ENCODE results near the gene JAKMIP1.
"Not testable (repeated sequence)": the region's sequence is repeated elsewhere in the genome, so short reads cannot be mapped to it uniquely, and the experiment has no call there.

The JAKMIP1 gene

GRCh38 chr4:6141021-6141420, 59.3 kb downstream of the JAKMIP1 start:
- DNase-seq, result not testable (repeated sequence)

- DNase-seq, result no peak
Observed at GRCh38 chr4:6137747-6138135, 62.6 kb downstream of the JAKMIP1 start.

GRCh38 chr4:6137027-6137746, 63.2 kb downstream of the JAKMIP1 start:
- no peak for DNase-seq

GRCh38 chr4:6134612-6135220, 65.6 kb downstream of the JAKMIP1 start:
- no peak for DNase-seq

GRCh38 chr4:6132716-6133115, 67.6 kb downstream of the JAKMIP1 start:
- DNase-seq, result no peak

GRCh38 chr4:6128221-6128850, 72.0 kb downstream of the JAKMIP1 start:
- DNase-seq, result no peak

GRCh38 chr4:6126971-6127745, 73.2 kb downstream of the JAKMIP1 start:
- no peak for DNase-seq

GRCh38 chr4:6125103-6125651, 75.2 kb downstream of the JAKMIP1 start:
- DNase-seq, result no peak

- no peak for DNase-seq
Observed at GRCh38 chr4:6124386-6125102, 75.8 kb downstream of the JAKMIP1 start.

- DNase-seq, result no peak
Observed at GRCh38 chr4:6123976-6124375, 76.4 kb downstream of the JAKMIP1 start.

GRCh38 chr4:6123541-6123940, 76.8 kb downstream of the JAKMIP1 start:
- DNase-seq, result no peak

- DNase-seq, result no peak
Observed at GRCh38 chr4:6123116-6123515, 77.2 kb downstream of the JAKMIP1 start.

GRCh38 chr4:6122496-6122895, 77.9 kb downstream of the JAKMIP1 start:
- DNase-seq, result no peak

- no peak for DNase-seq
Observed at GRCh38 chr4:6121941-6122340, 78.4 kb downstream of the JAKMIP1 start.

GRCh38 chr4:6121276-6121850, 79.0 kb downstream of the JAKMIP1 start:
- DNase-seq, result no peak

GRCh38 chr4:6120361-6120760, 80.0 kb downstream of the JAKMIP1 start:
- no peak for DNase-seq

- no peak for DNase-seq
Observed at GRCh38 chr4:6119507-6120020, 80.8 kb downstream of the JAKMIP1 start.

- no peak for DNase-seq
Observed at GRCh38 chr4:6118201-6118600, 82.1 kb downstream of the JAKMIP1 start.

- DNase-seq, result no peak
Observed at GRCh38 chr4:6116696-6117285, 83.6 kb downstream of the JAKMIP1 start.

GRCh38 chr4:6115746-6116586, 84.4 kb downstream of the JAKMIP1 start:
- no peak for DNase-seq

GRCh38 chr4:6115342-6115741, 85.0 kb downstream of the JAKMIP1 start:
- DNase-seq, result no peak

All from GF-D8 (cell line).